IPS DF 4.7 (cell line): Measurements from ENCODE around the gene APOBEC4.
"Not testable (repeated sequence)": the region's sequence is repeated elsewhere in the genome, so short reads cannot be mapped to it uniquely, and the experiment has no call there.

Source experiments
- DNase-seq: peaks from one replicate; pipeline ENCODE4 v3.0.0-alpha.2; 2013; ENCODE audit warnings: low spot score; ENCODE audit errors: extremely low read depth

Gene APOBEC4

GRCh38 chr1:183634429-183635065 lies 18.6 kb downstream of the APOBEC4 start:
- no peak for DNase-seq

GRCh38 chr1:183633676-183634343 lies 19.3 kb downstream of the APOBEC4 start:
- no peak for DNase-seq

DNA sequence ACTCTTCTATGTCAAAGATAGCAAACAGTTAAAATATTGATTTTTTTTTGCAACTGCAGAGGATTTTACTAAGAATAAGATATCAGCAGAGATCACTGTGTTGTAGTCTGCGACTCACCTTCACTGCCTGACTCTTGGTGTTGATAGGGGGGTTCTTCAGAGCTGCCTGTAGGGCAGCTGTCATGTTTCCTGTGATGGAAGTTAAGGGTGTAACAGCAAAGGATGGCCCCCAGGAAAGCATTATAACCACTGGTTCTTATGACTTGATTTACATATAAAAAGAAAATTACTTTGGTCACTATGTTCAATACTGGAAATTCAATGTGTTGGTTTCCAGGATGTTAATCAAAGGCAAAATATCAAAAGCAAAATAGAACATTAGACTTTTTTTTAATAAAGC lies 20.2 kb downstream of the APOBEC4 start:
- no peak for DNase-seq

- DNase-seq, result no peak
Observed at GRCh38 chr1:183632114-183632513, 21.0 kb downstream of the APOBEC4 start.

GRCh38 chr1:183630748-183631147 lies 22.4 kb downstream of the APOBEC4 start:
- no peak for DNase-seq

GRCh38 chr1:183628537-183628936 lies 24.6 kb downstream of the APOBEC4 start:
- no peak for DNase-seq

DNA sequence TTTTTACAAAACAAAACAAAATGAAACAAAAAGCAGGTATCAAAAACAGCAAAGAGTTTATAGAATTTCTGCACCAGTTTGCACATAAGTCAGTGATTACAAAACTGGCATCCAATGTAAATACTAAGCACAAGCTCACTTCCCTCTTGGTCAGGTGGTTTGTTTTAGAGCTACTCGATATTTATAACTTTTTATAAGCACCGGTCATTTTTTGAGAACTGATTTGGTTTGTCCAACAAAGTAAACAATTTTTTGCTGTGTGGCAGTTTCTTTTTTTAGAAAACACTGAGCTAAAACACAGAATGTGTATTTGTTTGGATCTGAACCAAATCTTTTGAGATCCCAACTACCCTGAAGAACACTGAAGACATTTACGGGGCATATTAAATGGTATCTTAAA lies 26.9 kb downstream of the APOBEC4 start:
- not testable (repeated sequence) for DNase-seq

DNA sequence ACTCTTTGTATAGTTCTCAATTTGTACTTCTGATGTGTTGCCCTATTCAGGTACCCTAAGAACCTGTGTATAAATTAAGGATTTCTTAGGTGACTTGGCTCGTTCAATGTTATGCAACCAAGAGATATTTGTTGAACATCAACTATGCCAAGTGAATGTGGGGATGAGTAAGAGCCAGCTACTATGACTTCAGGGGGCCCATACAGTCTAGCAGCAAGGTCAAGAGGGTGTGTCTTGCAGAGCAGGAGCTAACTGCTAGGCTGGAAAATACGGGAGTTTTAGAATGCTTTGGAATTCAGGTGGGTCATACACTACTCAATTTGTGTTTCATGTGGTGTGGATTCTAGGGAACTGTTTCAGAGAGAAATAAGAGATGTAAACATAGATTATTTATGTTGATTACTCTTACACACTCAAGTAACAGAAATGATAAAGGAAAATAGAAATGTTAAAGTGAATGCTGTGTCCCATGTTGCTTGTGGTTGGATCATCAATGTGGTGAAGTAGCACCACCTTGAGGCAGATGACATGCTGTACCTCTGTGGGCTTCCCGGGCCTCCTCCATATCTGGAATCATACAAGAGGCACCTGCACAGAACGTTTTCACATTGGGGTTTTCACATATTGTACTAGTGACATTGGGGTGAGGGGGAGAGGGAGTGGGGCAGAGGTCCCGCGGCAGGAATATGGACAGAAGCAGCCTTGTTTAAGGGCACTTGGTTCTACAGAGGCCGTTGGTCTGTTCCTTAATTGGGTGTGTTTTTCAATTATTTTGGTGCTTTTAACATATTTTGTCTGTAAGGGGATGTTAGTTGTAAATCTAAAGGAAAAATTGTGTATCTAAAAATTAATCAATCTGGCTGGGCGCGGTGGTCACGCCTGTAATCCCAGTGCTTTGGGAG lies 30.0 kb downstream of the APOBEC4 start:
- DNase-seq, result no peak

DNA sequence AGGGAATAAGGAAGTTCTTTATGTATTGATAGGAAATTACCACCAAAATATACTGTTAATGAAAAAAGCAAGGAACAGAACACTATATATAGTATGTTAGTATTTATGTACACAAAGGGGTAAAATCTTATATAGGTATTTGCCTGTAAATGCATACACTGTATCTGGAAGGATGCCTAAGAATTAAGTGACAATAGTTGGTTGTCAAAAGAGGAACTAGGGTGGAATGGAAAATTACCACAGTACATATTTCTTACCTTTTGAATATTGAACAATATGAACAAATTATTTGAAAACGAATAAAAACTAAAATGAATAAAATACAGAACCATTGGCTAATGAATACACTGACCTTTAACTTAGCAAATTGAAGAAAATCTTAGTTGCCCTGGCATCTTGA lies 31.1 kb downstream of the APOBEC4 start:
- no peak for DNase-seq

DNA sequence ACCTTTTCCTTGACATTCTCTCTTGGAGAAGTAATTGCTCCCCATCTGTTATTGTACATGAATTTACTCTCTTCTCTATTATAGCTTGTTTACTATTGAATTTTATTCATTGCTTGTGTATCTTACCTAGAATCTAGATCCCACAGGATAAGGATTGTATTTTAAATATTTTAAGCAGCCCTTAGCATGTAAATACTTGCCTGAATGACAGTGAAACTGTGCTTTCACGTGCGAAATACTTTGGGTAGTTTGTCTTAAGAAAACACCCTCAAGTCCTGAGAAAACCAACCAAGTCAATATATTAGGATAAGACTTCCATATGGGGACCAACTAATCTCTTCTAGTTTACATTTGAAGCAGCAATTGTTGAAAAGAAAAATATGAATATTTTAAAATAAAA lies 32.8 kb downstream of the APOBEC4 start:
- no peak for DNase-seq

GRCh38 chr1:183619781-183620180 lies 33.3 kb downstream of the APOBEC4 start:
- DNase-seq, result no peak

DNA sequence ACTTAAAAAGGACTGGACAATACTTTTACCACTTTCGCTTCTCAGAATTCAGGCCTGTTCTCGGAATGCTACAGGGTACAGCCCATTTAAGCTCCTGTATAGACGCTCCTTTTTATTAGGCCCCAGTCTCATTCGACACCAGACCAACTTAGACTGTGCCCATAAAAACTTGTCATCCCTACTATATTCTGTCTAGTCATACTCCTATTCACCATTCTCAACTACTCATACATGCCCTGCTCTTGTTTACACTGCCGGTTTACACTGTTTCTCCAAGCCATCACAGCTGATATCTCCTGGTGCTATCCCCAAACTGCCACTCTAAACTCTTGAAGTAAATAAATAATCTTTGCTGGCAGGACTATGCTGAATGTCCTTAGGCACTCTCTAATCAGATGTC lies 34.9 kb downstream of the APOBEC4 start:
- not testable (repeated sequence) for DNase-seq

DNA sequence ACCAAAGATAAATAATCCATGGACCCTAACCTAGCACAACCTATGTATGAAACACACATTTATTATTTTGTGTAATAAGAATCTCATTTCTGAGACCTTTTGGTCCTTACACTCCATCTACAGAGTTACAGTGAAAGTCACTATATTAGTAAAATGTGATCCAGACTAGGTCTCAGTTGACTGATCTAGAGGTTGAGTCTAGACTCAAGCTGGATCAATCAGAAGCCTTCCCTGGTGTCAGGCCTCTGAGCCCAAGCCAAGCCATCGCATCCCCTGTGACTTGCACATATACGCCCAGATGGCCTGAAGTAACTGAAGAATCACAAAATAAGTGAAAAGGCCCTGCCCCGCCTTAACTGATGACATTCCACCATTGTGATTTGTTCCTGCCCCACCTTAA lies 40.1 kb downstream of the APOBEC4 start:
- not testable (repeated sequence) for DNase-seq

DNA sequence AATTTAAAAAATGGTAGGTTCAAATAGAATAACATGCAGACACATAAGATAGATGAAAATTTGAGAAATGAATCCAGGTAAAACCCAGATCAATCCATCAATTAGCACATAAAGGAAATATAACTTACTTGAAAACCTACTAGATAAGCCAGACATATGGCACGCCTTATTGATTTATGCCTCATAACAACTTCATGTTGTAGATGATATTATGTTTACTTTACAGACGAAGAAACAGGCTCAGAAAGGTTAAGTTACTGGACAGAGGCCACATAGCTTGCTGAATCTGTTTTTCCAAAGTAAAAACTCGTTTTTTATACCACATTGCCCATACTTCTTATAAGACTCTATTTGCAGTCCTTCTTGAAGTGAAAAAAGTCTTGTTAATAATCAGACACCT lies 40.7 kb downstream of the APOBEC4 start:
- no peak for DNase-seq

DNA sequence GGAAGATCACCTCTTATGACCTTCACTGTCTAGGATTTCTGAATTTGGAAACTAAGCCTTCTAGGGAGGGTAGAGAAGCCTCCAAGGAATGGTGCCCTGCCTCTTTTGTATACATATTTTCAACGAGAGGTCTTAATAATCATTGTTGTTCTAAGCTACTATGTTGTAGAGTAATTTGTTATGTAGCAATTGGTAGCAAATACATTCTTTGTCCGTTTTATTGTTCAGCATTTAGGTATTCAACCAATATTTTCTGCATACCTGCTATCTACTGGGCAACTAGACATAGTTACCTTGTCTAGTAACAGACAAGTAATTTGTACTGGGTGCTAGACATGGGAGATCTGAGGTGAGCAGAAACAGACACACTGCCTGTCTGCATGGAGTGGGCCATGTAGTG lies 42.1 kb downstream of the APOBEC4 start:
- DNase-seq, result no peak

DNA sequence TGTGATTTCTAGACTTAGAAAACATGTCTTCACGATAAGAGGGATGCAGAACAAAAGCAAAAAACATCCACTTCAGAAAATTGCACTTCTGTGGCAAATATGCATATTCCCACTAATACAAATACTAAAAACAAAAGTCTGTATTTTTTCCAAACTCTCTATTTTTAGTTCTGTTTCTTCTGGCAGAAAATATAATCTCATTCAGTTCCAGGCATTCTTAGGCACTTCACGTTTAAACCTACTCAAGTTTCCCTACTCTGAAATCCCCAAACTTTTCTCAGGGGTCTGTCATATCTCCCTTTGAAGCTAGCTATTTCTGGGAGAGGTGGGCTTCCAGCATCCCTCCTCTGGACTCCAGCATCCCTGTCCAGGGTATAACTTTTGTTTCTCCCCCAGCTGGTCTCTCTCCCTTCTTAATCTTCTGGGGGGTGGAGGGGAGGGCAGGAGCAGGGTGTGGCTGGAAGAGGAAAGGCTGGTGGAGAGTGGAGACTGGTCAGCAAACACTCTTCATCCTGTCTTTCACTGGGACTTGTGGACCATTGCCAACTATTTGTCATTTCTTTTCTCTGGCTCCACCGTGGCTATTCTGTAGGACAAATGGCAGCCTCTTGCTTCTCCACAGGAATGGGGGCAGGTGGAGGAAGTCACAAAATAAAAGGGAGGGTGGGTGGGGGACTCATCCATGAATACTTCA lies 43.2 kb downstream of the APOBEC4 start:
- no peak for DNase-seq

DNA sequence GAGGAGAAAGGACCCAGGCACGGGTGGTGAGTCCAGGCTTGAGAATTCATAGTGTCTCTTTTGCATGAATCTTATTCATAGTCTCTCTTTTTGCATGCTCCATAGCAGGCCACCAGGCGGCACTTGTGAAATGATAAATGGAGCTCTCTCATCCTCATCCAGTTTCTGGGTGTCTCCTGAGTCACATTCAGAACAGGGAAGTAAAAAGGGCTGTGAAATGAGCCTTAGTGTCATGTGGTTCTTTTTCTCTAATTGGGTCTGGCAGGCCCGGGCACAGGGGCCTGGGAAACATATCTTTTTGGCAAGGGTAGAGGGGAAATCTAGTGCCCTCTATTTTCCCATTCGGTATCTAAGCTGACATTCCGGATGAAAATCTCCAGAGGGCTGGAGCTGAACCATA lies 43.8 kb downstream of the APOBEC4 start:
- no peak for DNase-seq

DNA sequence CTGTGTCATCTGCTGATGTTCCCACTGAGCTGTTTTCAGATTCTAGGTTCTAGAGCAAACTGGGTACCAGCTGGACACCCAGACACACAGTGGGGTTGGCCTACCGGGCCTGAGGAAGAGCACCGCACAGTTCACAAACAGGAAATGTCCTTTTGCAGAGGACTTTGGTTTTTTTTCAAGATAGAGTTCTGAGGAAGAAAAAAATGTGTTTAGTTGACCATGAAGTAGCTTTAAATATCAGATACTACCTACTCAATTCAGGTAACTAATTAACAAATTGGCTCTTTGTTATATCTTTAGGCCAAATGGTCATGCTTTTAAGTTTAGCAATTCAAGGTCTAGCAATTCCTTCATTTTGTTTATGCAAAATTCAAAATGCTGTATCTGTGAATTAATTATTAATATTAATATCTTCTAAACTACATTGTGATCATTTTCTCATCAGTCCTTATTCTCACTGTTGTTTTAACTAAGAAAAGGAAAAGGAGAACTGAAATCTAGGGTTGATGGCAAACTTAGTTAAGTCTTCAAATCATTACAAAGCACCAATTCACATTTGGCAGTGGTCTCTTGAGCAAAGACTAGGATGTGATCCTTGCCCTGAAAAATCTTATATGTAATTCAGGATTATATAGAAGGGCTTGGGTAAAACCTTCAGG lies 45.7 kb downstream of the APOBEC4 start:
- no peak for DNase-seq

DNA sequence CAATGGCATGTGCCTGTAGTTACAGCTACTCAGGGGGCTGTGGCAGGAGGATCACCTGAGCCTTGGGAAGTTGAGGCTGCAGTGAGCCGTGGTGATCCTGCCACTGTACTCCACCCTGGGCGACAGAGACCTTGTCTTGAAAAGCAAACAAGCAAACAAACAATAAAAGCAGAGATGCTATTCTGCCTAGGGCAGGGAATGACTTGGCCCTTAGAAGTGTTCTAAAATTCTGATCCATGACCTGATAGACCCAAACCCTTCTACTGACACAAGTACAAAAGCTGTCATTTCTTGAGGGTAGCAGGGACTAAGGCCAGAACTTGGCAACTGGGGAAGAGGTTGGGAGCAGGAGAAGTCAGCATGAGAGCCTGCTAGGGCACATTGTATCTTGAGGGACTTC lies 47.2 kb downstream of the APOBEC4 start:
- no peak for DNase-seq

DNA sequence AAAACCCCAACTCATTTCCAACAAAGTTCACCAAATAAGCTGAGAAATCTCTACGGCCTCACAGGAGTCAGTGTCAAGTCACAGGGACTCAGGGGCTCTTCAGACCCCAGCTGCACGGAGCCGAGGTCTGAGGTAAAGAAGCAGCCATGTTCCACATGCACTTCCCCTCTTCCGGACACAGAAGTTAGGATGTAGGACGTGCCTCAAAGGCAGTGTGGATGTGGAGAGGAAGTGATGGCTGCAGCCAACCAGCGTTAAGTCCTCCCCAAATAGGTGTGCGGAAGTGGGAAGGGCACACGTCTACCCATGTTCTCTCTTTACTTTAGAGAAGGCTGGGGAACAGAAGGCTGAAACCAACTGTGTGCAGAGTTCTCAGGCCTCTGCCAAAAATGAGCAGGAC lies 48.3 kb downstream of the APOBEC4 start:
- no peak for DNase-seq
